DOHH2 (cell line): Measurements from ENCODE around the gene CADPS2.

ENCODE experiments used
- EZH2phosphoT487 ChIP-seq: fragments of 200-600 bp; sonication (generic); IDR thresholded peaks from 2 replicates; pipeline ENCODE4 v1.6.1; 2017; ENCODE audit warnings: borderline replicate concordance, mild to moderate bottlenecking, antibody characterized with exemption, low read length, moderate library complexity, mixed read lengths
- TF ChIP-seq, protein P1 (sequence below): fragments of 200-600 bp; sonication (generic); IDR thresholded peaks from one replicate; pipeline ENCODE4 v1.5.1; 2014; ENCODE audit warnings: antibody characterized with exemption, mild to moderate bottlenecking, low read depth, low read length; ENCODE audit not compliant: poor library complexity, severe bottlenecking

DNA sequence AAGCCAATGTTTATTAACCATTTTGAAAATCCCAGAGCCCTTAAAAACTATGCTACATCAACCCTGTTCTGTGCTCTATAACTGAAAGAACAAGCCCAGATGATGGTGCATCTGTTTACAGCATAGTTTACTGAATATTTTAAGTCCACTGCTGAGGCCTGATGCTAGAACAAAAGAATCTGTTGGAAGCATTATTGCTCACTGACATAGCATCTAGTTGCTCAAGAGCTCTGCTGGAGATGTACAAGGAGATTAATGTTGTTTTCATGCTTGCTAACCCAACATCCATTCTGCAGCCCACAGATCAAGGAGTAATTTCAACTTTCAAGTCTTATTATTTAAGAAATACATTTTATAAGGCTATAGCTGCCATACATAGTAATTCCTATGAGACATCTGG, 400.4 kb downstream of the CADPS2 start:
- TF ChIP-seq, protein P1, sequence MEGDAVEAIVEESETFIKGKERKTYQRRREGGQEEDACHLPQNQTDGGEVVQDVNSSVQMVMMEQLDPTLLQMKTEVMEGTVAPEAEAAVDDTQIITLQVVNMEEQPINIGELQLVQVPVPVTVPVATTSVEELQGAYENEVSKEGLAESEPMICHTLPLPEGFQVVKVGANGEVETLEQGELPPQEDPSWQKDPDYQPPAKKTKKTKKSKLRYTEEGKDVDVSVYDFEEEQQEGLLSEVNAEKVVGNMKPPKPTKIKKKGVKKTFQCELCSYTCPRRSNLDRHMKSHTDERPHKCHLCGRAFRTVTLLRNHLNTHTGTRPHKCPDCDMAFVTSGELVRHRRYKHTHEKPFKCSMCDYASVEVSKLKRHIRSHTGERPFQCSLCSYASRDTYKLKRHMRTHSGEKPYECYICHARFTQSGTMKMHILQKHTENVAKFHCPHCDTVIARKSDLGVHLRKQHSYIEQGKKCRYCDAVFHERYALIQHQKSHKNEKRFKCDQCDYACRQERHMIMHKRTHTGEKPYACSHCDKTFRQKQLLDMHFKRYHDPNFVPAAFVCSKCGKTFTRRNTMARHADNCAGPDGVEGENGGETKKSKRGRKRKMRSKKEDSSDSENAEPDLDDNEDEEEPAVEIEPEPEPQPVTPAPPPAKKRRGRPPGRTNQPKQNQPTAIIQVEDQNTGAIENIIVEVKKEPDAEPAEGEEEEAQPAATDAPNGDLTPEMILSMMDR, result no peak
- TF ChIP-seq EZH2phosphoT487, result no peak
